T-helper 2 cell (primary cell): ENCODE results near the gene ALPK1.
"Not testable (repeated sequence)": the region's sequence is repeated elsewhere in the genome, so short reads cannot be mapped to it uniquely, and the experiment has no call there.

Experiments
- DNase-seq, 5 experiments: peaks; one replicate each; pipeline versions ENCODE4 v3.0.0 to v3.0.0-alpha.2; 2012 to 2022

Gene ALPK1

GRCh38 chr4:112284662-112285411 lies 12.3 kb upstream of the ALPK1 start:
- peak in 2 of 5 experiments; percentile 22 to 24 for DNase-seq

DNA sequence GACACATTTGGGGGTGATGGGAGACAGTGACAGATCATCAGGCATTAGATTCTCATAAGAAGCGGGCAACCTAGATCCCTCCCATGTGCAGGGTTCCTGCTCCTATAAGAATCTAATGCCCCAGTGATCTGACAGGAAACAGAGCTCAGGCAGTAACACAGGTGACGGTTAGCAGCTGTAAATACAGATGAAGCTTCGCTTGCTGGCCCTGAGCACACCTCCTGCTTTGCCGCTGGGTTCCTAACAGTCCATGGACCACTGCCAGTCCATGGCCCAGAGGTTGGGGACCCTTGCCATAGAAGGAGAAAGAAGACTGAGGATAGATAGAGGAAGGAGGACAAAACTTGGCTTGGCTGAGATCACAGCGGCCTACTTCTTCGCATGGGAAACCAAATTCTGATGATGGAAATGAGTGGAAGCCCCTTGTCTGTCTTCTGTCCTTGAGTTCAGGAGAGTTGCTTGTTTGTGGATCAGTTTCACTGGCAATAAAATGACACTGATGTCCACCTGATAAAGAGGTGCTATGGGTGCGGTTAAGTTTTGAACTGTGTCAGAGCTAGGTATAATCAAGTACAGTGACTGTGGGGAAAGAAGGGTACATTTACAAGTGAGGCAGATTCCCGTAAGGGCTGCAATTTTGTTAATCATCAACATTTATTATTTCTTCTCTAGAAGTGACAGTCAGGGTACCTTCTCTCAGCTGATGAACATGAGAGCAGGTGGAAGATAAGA lies 9.7 kb upstream of the ALPK1 start:
- DNase-seq = peak in 2 of 5 experiments; percentile 43 to 64

- peak in 2 of 5 experiments; percentile 49 to 82 for DNase-seq
Measured at GRCh38 chr4:112288455-112288854, 8.7 kb upstream of the ALPK1 start.

DNA sequence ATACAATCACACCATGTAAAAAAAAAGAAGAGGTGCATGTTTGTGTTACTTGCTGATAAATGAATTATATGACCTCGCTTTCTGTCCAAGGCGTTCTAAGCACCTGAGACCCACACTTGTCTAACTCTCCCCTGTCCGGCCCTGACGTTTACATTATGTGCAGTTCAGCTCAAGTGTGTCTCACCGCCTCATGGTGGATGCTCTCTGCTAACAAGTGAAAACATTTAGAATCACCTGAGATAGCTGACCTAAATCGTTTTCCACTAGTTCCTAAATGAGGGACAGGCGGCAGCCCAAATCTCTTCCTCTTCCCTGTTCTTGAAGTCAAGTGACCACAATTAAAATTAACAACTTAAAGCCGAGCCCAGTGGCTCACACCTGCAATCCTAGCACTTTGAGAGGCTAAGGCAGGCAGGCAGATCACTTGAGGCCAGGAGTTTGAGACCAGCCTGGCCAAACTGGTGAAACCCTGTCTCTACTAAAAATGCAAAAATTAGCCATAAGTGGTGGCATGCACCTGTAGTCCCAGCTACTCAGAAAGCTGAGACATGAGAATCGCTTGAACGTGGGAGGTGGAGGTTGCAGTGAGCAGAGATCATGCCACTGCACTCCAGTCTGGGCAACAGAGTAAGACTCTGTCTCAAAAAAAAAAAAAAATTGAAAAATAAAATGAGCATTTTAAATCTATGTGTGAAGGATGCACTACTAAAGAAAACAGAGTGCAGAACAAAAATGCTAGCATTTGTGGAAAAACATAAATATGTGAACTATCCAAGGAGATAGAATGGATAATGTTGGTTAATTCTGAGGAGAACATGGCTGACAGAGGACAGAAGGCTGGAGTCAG lies 7.5 kb upstream of the ALPK1 start:
- DNase-seq = no peak

DNA sequence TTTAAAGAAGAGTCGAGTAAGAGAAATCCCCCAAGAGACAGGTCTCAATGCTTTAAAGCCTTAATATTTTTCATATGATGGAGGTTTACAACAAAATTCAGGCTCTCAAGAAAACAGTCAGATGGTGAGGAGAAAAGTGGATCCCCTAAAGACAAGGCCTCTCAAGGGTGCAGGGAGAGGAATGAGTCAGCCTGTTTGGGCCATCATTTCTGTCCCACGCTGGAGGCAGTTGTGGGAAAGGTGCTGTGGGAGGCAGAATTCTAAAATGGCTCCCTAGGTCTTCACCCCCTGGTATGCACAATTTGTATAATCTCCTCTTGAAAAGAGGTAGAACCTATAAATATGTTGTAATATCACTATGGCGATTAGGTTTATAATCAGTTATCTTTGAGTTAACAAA lies 6.8 kb upstream of the ALPK1 start:
- DNase-seq = peak in 1 of 5 experiments; percentile 42

- DNase-seq = no peak
Measured at GRCh38 chr4:112299721-112300120, 2.6 kb downstream of the ALPK1 start.

- peak in 1 of 5 experiments; percentile 29 for DNase-seq
Measured at GRCh38 chr4:112302320-112303274, 5.4 kb downstream of the ALPK1 start.

DNA sequence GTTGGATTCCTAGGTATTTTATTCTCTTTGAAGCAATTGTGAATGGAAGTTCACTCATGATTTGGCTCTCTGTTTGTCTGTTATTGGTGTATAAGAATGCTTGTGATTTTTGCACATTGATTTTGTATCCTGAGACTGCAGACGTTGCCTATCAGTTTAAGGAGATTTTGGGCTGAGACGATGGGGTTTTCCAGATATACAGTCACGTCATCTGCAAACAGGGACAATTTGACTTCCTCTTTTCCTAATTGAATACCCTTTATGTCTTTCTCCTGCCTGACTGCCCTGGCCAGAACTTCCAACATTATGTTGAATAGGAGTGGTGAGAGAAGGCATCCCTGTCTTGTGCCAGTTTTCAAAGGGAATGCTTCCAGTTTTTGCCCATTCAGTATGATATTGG lies 8.3 kb downstream of the ALPK1 start:
- DNase-seq = not testable (repeated sequence)

GRCh38 chr4:112309263-112309791 lies 12.2 kb downstream of the ALPK1 start:
- DNase-seq = not testable (repeated sequence)

DNA sequence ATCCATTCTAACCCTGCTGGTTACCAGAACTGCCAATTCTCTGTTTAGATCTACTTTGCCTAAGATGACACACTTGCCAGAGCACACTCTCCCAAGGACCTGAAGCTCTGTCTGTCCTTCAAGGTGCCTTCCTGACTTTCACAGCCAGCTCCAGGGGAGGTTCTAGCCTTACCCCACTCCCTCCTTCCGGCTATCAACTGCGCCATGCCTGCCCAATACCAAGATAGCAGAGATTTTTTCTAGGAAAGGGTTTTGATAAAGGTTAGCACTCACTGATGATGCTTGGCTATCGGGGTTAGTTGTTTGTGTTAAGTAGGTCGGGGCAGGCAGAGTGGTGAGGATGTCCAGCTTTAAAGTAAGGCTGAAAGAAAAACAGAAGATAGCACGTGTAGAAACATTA lies 14.3 kb downstream of the ALPK1 start:
- DNase-seq = no peak

DNA sequence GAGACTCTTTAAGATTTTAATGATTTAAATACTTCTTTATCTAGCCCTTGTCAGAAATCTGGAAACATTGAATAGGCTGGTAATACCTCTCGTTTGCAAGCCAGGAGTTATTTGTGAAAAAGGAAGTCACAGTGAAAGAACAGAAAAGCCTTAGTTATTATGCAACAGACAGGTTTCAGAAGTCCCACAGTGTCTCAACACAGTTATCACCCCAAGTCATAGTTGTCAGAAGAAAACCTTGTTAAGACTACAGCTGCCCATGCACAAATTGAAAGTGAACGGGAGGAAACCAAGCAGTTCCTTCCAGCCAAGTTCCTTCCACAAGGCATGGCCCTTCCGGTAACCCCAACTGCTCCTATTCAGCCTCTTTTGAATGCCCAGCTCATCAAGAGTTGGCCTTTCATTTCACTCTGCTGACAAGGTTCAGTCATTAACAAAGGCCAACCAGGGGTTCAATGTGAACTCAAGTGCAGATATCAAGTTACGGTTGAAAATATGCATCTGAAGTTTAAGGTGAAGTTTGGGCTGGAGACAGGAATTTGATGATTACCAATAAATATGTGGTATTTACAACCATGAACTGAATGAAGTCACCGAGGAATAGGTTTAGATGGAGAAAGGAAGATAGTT lies 15.6 kb downstream of the ALPK1 start:
- no peak for DNase-seq

DNA sequence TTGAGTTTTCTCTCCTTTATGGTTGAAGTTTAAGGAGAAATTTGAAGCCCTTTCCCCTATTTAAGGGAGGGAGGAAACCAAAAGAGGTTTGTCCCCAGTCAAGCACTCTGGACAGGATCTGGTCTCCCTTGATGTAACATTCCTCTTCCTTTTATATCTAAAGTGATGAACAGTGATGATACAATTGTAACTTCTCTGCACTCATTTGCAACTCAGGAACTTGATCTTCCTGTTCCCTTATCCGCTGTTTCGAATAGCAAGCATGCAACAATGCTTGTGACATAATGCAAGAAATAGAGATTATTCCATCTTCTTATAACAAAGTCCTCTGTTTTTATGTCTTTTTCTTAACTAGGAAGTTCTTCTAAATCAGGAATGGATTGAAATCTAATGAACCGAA lies 18.3 kb downstream of the ALPK1 start:
- DNase-seq = no peak

- DNase-seq = no peak
Measured at GRCh38 chr4:112316360-112316759, 19.2 kb downstream of the ALPK1 start.

- peak in 1 of 5 experiments; percentile 50 for DNase-seq
Measured at GRCh38 chr4:112318239-112319142, 21.3 kb downstream of the ALPK1 start.

GRCh38 chr4:112321776-112322684 lies 24.9 kb downstream of the ALPK1 start:
- DNase-seq = peak; percentile 48 to 79 (median 63)

DNA sequence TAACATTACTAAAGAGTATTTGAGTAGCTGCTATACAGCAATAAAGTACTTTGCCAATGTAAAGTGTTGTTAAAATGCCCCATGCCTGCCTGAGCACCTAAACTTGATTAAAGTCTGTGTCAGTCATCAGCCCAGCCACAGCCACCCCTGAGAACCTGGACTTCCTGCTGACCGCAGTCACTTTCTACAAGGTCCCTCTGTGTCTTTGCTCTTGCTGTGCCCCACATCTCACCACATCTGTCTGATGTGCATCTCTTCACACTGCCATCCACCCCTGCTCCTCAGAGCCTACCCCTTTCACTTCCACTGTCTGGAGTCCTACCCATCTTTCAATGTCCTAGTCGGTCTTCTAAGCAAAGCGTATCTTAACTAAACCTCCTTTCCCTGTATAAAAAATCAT lies 25.7 kb downstream of the ALPK1 start:
- DNase-seq = no peak

GRCh38 chr4:112325530-112325929 lies 28.4 kb downstream of the ALPK1 start:
- DNase-seq = no peak

- peak in 1 of 5 experiments; percentile 68 for DNase-seq
Measured at GRCh38 chr4:112327965-112328733, 31.0 kb downstream of the ALPK1 start.
